ENCODE data around the gene PARP16. TPM values are rescaled to one million over a fixed set of nuclear protein-coding genes. Genes with fewer than 3 reads are reported as not detected.

Gene PARP16
- total and polyA plus RNA-seq, 7 experiments from 2014 or later = 10.9 to 45.7 (median 19.4) TPM

GRCh38 chr15:65222891-65223290 is 63.8 kb downstream of the PARP16 start:
- no peaks in the 10 kb centered on the region for H3K4me1 ChIP-seq (ENCODE audit: control insufficient read depth in 2 of 2, insufficient read depth in 2 of 2, low read length in 2 of 2)
- H3K4me1 Mint-ChIP-seq = peaks cover 0 to 3% (median 0%) of the 10 kb centered on the region in 7 donors
- no peaks in the 10 kb centered on the region for H3K36me3 Mint-ChIP-seq
- DNase-seq (no peak), ATAC-seq (no peak)
- H3K4me3 ChIP-seq (ENCODE audit: low read length) = no peak overlapping the region
- no peaks in the 10 kb centered on the region for H3K9me3 Mint-ChIP-seq
- no peaks in the 10 kb centered on the region for H3K36me3 ChIP-seq (ENCODE audit: control insufficient read depth in 2 of 3, insufficient read depth in 3 of 3, low read length in 3 of 3)
- H3K9me3 ChIP-seq (ENCODE audit: control insufficient read depth in 2 of 3, low read length in 3 of 3) = no peaks in the 10 kb centered on the region
- ChIA-PET CTCF (no interaction called here), POLR2A (no interaction called here)
- intact Hi-C loops (cut with micrococcal nuclease) = no loop called here
- H3K27ac Mint-ChIP-seq = no peak overlapping the region
- H3K27me3 Mint-ChIP-seq = peaks cover 0 to 2% (median 0%) of the 10 kb centered on the region in 5 donors
- H3K27me3 ChIP-seq (ENCODE audit: control insufficient read depth in 2 of 2, insufficient read depth in 2 of 2, low read length in 2 of 2) = no peaks in the 10 kb centered on the region
- no peak overlapping the region for H3K4me3 Mint-ChIP-seq
- no peak overlapping the region for H3K27ac ChIP-seq (ENCODE audit: low read depth, low read length)

DNA sequence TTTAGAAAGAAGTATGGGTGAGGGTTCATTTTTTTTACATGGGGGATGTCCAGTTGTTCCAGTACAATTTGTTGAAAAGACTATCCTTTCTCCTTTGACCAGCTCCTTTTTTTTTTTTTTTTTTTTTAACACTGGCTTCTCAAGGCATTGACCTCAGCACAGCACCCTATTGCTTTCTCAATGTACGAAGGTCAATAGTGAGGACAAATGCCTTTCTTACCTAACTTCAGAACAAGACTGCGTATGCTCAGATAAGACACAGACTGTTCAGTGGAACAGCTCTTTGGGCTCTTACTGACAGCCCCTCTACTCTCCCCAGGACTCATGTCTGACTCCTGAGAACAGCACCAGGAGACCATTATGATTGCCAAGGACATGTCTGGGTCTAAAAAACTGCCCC is 65.0 kb downstream of the PARP16 start:
- CTCF ChIA-PET = interaction anchor here (1.2 kb wide), 1 partner anchor 60 kb away, joined by 3 read pairs; no protein-coding TSS in a partner anchor
- ATAC-seq (no peak), DNase-seq (no peak)
- Histone ChIP-seq H3K27ac (ENCODE audit: low read depth, low read length) (no peak overlapping the region), H3K27me3 (ENCODE audit: control insufficient read depth in 2 of 2, insufficient read depth in 2 of 2, low read length in 2 of 2) (no peaks in the 10 kb centered on the region), H3K36me3 (ENCODE audit: control insufficient read depth in 2 of 3, insufficient read depth in 3 of 3, low read length in 3 of 3) (no peaks in the 10 kb centered on the region), H3K4me1 (ENCODE audit: control insufficient read depth in 2 of 2, insufficient read depth in 2 of 2, low read length in 2 of 2) (no peaks in the 10 kb centered on the region), H3K4me3 (ENCODE audit: low read length) (no peak overlapping the region), H3K9me3 (ENCODE audit: control insufficient read depth in 2 of 3, low read length in 3 of 3) (no peaks in the 10 kb centered on the region)
- no peak overlapping the region for H3K4me3 Mint-ChIP-seq
- peaks cover 0 to 2% (median 0%) of the 10 kb centered on the region in 5 donors for H3K27me3 Mint-ChIP-seq
- intact Hi-C loops (cut with micrococcal nuclease) = no loop called here
- POLR2A ChIA-PET = no interaction called here
- no peaks in the 10 kb centered on the region for H3K9me3 Mint-ChIP-seq
- H3K4me1 Mint-ChIP-seq = peaks cover 0 to 3% (median 0%) of the 10 kb centered on the region in 7 donors
- no peak overlapping the region for H3K27ac Mint-ChIP-seq
- no peaks in the 10 kb centered on the region for H3K36me3 Mint-ChIP-seq

DNA sequence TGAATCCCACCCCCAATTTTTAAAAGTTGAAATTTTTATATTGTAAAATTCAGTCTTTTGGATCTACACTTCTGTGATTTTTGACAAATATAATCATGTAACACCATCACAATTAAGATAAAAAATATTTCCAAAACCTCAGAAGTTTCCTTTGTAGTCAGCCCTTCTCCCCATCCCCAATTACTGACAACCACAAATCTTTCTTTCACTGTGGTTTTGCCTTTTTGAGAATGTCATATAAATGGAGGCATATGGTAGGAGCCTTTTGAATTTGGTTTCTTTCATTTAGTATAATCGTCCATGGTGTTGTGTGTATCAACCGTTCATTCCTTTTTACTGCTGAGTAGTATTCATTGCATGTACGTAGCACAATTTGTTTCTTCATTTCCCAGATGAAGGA is 67.5 kb downstream of the PARP16 start:
- DNase-seq (no peak), ATAC-seq (no peak)
- ChIA-PET CTCF (no interaction called here), POLR2A (no interaction called here)
- no peak overlapping the region for H3K4me3 Mint-ChIP-seq
- no peaks in the 10 kb centered on the region for H3K9me3 Mint-ChIP-seq
- no peak overlapping the region for H3K4me3 ChIP-seq (ENCODE audit: low read length)
- H3K36me3 ChIP-seq (ENCODE audit: control insufficient read depth in 2 of 3, insufficient read depth in 3 of 3, low read length in 3 of 3) = no peaks in the 10 kb centered on the region
- no peaks in the 10 kb centered on the region for H3K4me1 ChIP-seq (ENCODE audit: control insufficient read depth in 2 of 2, insufficient read depth in 2 of 2, low read length in 2 of 2)
- peaks cover 0 to 3% (median 0%) of the 10 kb centered on the region in 7 donors for H3K4me1 Mint-ChIP-seq
- H3K27me3 Mint-ChIP-seq = peaks cover 0 to 2% (median 0%) of the 10 kb centered on the region in 5 donors
- no peak overlapping the region for H3K27ac Mint-ChIP-seq
- no peaks in the 10 kb centered on the region for H3K36me3 Mint-ChIP-seq
- intact Hi-C loops (cut with micrococcal nuclease) = no loop called here
- H3K27me3 ChIP-seq (ENCODE audit: control insufficient read depth in 2 of 2, insufficient read depth in 2 of 2, low read length in 2 of 2) = no peaks in the 10 kb centered on the region
- H3K9me3 ChIP-seq (ENCODE audit: control insufficient read depth in 2 of 3, low read length in 3 of 3) = no peaks in the 10 kb centered on the region
- no peak overlapping the region for H3K27ac ChIP-seq (ENCODE audit: low read depth, low read length)

- Mint-ChIP-seq H3K27ac (no peak overlapping the region), H3K27me3 (no peaks in the 10 kb centered on the region), H3K4me1 (peaks cover 0 to 3% (median 0%) of the 10 kb centered on the region in 7 donors), H3K9me3 (no peaks in the 10 kb centered on the region), H3K4me3 (no peak overlapping the region), H3K36me3 (no peaks in the 10 kb centered on the region)
- Histone ChIP-seq H3K27ac (ENCODE audit: low read depth, low read length) (no peak overlapping the region), H3K27me3 (ENCODE audit: control insufficient read depth in 2 of 2, insufficient read depth in 2 of 2, low read length in 2 of 2) (no peaks in the 10 kb centered on the region), H3K36me3 (ENCODE audit: control insufficient read depth in 2 of 3, insufficient read depth in 3 of 3, low read length in 3 of 3) (no peaks in the 10 kb centered on the region), H3K4me3 (ENCODE audit: low read length) (no peak overlapping the region), H3K9me3 (ENCODE audit: control insufficient read depth in 2 of 3, low read length in 3 of 3) (no peaks in the 10 kb centered on the region), H3K4me1 (ENCODE audit: control insufficient read depth in 2 of 2, insufficient read depth in 2 of 2, low read length in 2 of 2) (no peaks in the 10 kb centered on the region)
- CTCF ChIA-PET = no interaction called here
- POLR2A ChIA-PET = no interaction called here
- ATAC-seq (no peak), DNase-seq (no peak)
- intact Hi-C loops (cut with micrococcal nuclease) = no loop called here
Measured at GRCh38 chr15:65217526-65218482, 68.9 kb downstream of the PARP16 start.

GRCh38 chr15:65215496-65215895 is 71.2 kb downstream of the PARP16 start:
- Histone ChIP-seq H3K4me3 (ENCODE audit: low read length) (no peak overlapping the region), H3K4me1 (ENCODE audit: control insufficient read depth in 2 of 2, insufficient read depth in 2 of 2, low read length in 2 of 2) (no peaks in the 10 kb centered on the region), H3K27me3 (ENCODE audit: control insufficient read depth in 2 of 2, insufficient read depth in 2 of 2, low read length in 2 of 2) (no peaks in the 10 kb centered on the region), H3K27ac (ENCODE audit: low read depth, low read length) (no peak overlapping the region), H3K36me3 (ENCODE audit: control insufficient read depth in 2 of 3, insufficient read depth in 3 of 3, low read length in 3 of 3) (no peaks in the 10 kb centered on the region), H3K9me3 (ENCODE audit: control insufficient read depth in 2 of 3, low read length in 3 of 3) (no peaks in the 10 kb centered on the region)
- ATAC-seq (no peak), DNase-seq (no peak)
- H3K4me1 Mint-ChIP-seq = peaks cover 0 to 3% (median 0%) of the 10 kb centered on the region in 7 donors
- no peak overlapping the region for H3K27ac Mint-ChIP-seq
- ChIA-PET POLR2A (interaction anchor here (0.6 kb wide), 1 partner anchor 193 kb away, joined by 3 read pairs; no protein-coding TSS in a partner anchor), CTCF (no interaction called here)
- no peaks in the 10 kb centered on the region for H3K36me3 Mint-ChIP-seq
- H3K27me3 Mint-ChIP-seq = no peaks in the 10 kb centered on the region
- H3K4me3 Mint-ChIP-seq = no peak overlapping the region
- no peaks in the 10 kb centered on the region for H3K9me3 Mint-ChIP-seq
- intact Hi-C loops (cut with micrococcal nuclease) = no loop called here

DNA sequence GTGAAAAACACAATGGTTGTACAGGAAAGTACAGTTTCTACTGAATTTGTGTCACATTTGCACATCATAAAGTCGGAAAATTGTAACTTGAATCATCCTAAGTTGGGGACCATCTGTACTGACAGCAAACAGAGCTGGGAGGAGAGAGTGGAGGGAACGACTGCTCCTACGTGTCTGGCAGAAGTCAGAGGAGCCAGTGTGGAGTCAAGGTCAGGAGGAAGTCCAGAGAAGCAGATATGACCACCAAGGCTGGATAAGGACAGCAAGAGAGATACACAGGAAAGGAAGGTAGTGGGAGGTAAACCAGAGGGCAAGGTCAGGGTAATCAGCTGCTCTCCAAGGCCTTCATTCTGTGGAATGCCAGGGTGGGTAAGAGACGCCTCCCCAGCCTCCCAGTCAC is 72.7 kb downstream of the PARP16 start:
- Histone ChIP-seq H3K4me1 (ENCODE audit: control insufficient read depth in 2 of 2, insufficient read depth in 2 of 2, low read length in 2 of 2) (no peaks in the 10 kb centered on the region), H3K36me3 (ENCODE audit: control insufficient read depth in 2 of 3, insufficient read depth in 3 of 3, low read length in 3 of 3) (no peaks in the 10 kb centered on the region), H3K9me3 (ENCODE audit: control insufficient read depth in 2 of 3, low read length in 3 of 3) (no peaks in the 10 kb centered on the region), H3K27me3 (ENCODE audit: control insufficient read depth in 2 of 2, insufficient read depth in 2 of 2, low read length in 2 of 2) (no peaks in the 10 kb centered on the region), H3K4me3 (ENCODE audit: low read length) (no peak overlapping the region), H3K27ac (ENCODE audit: low read depth, low read length) (no peak overlapping the region)
- Mint-ChIP-seq H3K9me3 (no peaks in the 10 kb centered on the region), H3K4me3 (no peak overlapping the region), H3K4me1 (no peaks in the 10 kb centered on the region), H3K27ac (no peak overlapping the region), H3K36me3 (no peaks in the 10 kb centered on the region), H3K27me3 (no peaks in the 10 kb centered on the region)
- POLR2A ChIA-PET = no interaction called here
- ATAC-seq (no peak), DNase-seq (no peak)
- CTCF ChIA-PET = no interaction called here
- intact Hi-C loops (cut with micrococcal nuclease) = no loop called here

- Mint-ChIP-seq H3K4me3 (no peak overlapping the region), H3K9me3 (no peaks in the 10 kb centered on the region), H3K27me3 (no peaks in the 10 kb centered on the region), H3K27ac (no peak overlapping the region), H3K4me1 (no peaks in the 10 kb centered on the region), H3K36me3 (no peaks in the 10 kb centered on the region)
- Histone ChIP-seq H3K4me3 (ENCODE audit: low read length) (no peak overlapping the region), H3K27ac (ENCODE audit: low read depth, low read length) (no peak overlapping the region), H3K27me3 (ENCODE audit: control insufficient read depth in 2 of 2, insufficient read depth in 2 of 2, low read length in 2 of 2) (no peaks in the 10 kb centered on the region), H3K9me3 (ENCODE audit: control insufficient read depth in 2 of 3, low read length in 3 of 3) (no peaks in the 10 kb centered on the region), H3K4me1 (ENCODE audit: control insufficient read depth in 2 of 2, insufficient read depth in 2 of 2, low read length in 2 of 2) (no peaks in the 10 kb centered on the region), H3K36me3 (ENCODE audit: control insufficient read depth in 2 of 3, insufficient read depth in 3 of 3, low read length in 3 of 3) (no peaks in the 10 kb centered on the region)
- ChIA-PET POLR2A (no interaction called here), CTCF (no interaction called here)
- intact Hi-C loops (cut with micrococcal nuclease) = no loop called here
- no peak for DNase-seq
- ATAC-seq = no peak
Measured at GRCh38 chr15:65213241-65213640, 73.4 kb downstream of the PARP16 start.

Data from naive thymus-derived CD4-positive, alpha-beta T cell (primary cell).